HUDEP-2 (cell line): ENCODE data around the gene CTSC.
"Not testable (repeated sequence)": the region's sequence is repeated elsewhere in the genome, so short reads cannot be mapped to it uniquely, and the experiment has no call there.

Experiments
- DNase-seq, 76 experiments: peaks; one replicate each; lab custom pipeline; 2025; ENCODE audit not compliant: unreplicated experiment in 76 of 76; lab: John Stamatoyannopoulos, UW

Gene CTSC

GRCh38 chr11:88322881-88323280 lies 14.7 kb downstream of the CTSC start:
- peak in 6 of 76 experiments; percentile 1 to 19 (median 8) for DNase-seq

- not testable (repeated sequence) for DNase-seq
These were observed 16.1 kb downstream of the CTSC start for GRCh38 chr11:88321412-88321811.

DNA sequence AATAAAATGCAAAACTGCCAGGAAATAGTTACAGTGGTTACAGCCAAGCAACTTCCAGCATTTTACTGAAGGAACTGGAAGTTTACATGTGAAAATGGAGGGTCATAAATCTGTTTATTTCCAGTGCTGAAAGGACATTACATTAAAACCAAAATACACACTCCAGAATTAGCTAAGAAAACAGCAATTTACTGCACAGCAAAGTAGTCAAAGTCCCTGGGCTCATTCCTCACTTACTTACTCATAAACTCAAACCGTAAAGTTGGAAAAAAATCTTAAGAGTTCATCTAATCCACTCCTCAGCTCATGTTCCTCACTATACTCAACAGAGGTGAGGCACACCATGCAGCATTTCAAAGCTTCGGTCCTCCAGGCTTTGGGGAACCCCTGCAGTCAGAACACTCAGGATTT lies 17.4 kb downstream of the CTSC start:
- no peak for DNase-seq

DNA sequence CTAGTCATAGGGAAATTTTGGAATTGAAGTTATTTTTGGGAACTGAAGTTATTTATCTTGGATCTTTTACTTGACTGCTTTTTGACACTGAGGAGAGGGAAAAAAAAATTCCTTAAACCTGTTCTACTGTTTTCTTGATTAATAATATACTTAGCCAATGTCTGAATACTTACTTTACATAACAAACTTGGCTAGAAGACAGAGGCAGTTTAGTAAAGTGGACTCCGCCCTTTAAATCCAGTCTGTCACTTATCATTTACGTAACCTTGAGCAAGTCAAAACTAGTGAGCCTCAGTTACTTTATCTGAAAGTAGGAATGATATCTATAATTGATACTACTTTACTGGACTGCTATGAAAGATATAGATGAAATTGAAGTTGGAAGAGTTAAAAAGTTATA lies 19.5 kb downstream of the CTSC start:
- DNase-seq: peak in 3 of 76 experiments; percentile 1 to 14 (median 5)

GRCh38 chr11:88317536-88317935 lies 20.0 kb downstream of the CTSC start:
- no peak for DNase-seq

DNA sequence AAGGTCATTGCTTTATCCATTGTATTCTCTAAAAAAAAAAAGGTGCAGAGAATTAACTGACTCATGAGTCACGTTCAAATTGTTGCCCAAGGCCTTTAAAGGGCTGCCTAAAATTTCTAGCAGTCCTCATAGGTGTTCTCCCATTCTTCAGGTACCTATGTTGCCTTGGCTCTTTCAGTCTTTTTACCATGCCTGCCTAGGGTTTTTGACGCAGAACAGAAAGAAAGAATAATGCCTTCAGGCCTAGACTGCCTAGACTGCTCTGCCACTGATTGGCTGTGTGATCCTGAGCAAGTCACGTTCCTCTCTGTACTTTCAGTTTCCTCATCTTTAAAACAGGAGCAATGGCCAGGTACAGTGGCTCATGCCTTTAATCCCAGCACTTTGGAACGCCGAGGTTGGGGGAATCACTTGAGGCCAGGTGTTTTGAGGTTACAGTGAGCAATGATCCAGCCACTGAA lies 21.5 kb downstream of the CTSC start:
- no peak for DNase-seq

- DNase-seq: no peak
These were observed 22.5 kb downstream of the CTSC start for GRCh38 chr11:88315015-88315414.

DNA sequence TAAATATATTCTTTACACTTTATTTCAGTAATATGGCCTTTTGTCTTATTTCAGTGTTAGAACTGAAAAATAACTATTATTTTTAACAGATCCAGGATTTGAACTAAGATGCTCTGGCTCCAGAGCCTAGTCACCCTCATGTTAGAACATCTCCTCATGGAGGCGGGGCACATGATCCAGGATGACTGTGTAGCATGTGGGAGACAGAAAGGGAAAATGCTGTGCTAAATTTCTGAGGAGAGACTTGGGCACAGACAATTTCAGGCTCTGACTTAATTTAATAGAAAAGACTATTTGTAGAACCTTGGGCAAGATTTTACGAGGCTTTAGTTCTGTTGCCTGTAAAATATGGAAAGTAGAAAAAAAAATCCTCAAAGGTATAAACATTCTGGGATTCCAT lies 24.1 kb downstream of the CTSC start:
- DNase-seq: no peak

GRCh38 chr11:88312628-88313027 lies 24.9 kb downstream of the CTSC start:
- DNase-seq: peak in 2 of 76 experiments; percentile 11 to 20

- no peak for DNase-seq
These were observed 27.3 kb downstream of the CTSC start for GRCh38 chr11:88310246-88310645.

- no peak for DNase-seq
These were observed 29.0 kb downstream of the CTSC start for GRCh38 chr11:88308576-88308975.

GRCh38 chr11:88307749-88308425 lies 29.6 kb downstream of the CTSC start:
- no peak for DNase-seq

GRCh38 chr11:88306785-88307184 lies 30.8 kb downstream of the CTSC start:
- no peak for DNase-seq

DNA sequence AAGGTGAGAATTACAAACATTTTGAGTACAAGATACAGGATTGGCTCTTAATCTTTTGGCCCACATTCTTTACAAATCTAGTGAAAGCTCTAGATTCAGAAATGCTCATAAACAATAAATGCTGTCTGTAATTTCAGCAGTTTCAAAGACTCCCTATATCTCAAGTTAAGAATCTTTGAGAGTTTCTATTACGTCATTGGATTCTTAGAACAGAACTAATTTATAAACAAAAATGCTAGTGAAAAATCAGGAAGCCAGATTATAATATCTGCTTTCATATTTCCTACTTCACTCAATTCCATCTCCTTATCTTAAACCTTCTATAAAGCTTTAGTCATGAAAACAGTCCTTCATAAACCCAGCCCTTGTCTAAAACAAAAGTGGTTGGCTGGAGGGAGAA lies 32.1 kb downstream of the CTSC start:
- DNase-seq: no peak

DNA sequence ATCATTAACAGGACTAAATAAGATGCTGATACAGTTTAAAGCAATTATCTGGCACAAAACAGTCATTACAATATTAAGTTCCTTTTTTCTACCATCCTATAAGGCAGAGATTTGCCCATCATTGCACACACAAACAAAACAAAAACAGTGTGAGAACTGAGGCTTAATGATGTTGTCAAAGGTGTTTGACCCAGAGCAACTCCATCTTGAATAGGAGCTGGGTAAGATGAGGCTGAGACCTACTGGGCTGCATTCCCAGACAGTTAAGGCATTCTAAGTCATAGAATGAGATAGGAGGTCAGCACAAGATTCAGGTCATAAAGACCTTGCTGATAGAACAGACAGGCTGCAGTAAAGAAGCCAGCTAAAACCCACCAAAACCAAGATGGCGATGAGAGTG lies 33.2 kb downstream of the CTSC start:
- DNase-seq: no peak

DNA sequence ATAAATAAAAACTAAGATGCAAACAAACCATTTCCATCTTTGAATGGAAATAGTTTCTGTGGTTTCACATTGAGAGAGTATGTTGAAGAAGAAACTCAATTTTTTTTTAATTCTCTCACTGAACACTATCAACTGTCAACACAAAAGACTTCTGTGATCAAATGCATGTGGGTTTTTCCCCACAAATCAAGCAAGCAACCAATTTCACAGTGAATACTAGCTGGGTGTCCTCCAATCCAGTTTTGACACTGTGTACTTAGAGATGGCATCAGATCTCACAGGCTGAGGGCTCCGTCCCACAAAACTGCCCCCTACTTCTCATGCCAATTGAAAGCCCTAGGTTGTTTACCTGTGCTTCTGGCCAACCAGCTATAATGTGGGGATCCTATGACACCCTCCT lies 34.5 kb downstream of the CTSC start:
- DNase-seq: no peak

DNA sequence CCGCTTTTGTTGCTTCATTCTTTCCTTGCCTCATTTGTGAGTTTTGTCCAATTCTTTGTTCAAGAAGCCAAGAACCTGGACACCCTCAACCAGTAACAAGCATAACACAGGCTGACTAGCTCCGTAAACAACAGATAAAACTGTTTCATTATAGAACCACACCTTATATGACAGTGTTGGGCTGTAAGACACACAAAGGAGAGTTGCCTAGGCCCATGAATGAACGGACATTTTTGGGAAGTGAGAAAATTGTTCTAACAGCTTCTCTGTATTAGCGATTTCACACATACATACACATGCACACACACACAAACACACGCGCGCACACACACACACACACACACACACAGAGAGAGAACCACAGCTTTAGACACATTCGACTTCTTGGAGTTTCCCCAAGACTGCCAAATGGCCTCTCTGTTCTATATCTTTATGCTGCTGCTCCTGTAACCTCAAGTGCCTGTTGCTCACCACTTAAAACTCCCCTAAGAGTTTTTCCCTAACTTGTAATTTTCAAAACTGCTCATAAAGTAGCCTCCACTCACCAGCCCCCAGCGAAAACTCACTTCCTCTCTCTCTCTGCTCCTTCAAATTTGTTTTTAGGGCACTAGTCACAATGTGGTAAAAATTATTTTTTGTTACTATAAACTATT lies 35.9 kb downstream of the CTSC start:
- DNase-seq: no peak

- no peak for DNase-seq
These were observed 36.5 kb downstream of the CTSC start for GRCh38 chr11:88300888-88301487.

DNA sequence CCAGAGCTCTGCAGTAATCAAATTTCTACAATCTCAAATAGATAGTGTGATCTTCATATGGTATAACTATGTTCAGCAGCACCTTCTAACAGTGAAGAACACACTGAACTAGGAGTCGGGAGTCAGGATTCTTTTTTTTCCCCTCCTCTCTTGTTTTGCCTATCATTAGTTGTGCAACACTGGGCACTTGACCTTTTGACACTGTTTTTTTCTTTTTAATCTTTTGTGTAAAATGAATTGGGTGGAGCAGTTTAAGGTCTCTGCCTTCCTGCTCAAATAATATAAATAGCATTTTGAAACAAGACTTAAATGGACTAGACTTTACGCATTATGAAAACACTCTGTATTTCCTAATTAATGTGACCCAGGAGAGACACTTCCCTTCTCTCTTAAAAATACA lies 39.7 kb downstream of the CTSC start:
- no peak for DNase-seq

- DNase-seq: no peak
These were observed 40.1 kb downstream of the CTSC start for GRCh38 chr11:88297421-88297820.

DNA sequence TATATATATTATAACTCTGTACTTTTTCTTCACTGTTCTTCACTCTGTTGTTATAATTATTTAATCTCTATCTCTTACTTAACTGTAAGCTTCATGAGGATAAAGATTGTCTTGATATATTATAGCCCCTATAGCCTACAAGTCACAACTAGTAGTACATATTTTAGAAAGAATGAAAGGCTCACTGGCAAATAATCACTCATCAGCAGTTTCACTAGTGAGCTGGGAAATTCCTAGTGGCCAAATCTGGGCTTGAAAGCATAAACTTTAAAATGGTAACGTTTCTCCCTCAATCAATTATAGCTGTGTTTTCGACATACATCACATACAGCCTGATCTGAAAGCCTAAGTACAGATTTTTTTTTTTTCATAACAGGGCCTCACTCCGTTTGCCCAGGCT lies 42.5 kb downstream of the CTSC start:
- DNase-seq: no peak

DNA sequence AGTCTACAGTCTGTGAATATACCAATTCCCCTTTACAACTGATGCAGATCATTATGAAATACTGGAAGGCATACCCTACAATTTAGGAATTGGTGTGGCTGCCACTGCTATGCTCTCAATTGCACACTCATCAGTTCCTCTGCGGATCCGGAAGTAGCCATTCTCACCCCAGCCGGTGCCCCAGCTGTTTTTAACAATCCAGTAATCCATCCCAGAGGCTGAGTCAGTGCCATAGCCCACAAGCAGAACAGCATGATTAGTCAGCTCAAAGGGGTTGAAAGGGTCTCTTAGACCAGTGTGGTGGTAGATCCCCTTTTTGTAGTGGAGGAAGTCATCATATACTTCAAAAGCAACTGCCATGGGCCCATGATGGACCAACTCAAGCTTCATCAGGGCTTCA lies 43.6 kb downstream of the CTSC start:
- no peak for DNase-seq
